ENCODE data around the gene C20orf202.
A peak's percentile ranks its signal among the peaks of the same experiment; 100 is the strongest.

The C20orf202 gene

GRCh38 chr20:1185316-1185741 is 17.9 kb upstream of the C20orf202 start:
- ChIA-PET CTCF (interaction anchor here (0.6 to 1.4 kb wide), 3 partner anchors 65 to 1147 kb away, joined by 4 to 6 read pairs (median 5); no protein-coding TSS in a partner anchor), POLR2A (ENCODE audit: low non-redundant PET) (no interaction called here)
- no peak for TF ChIP-seq CTCF (conservative IDR thresholded peaks at IDR 0.05; ENCODE audit: low read depth)
- no peak for DNase-seq (ENCODE audit: low spot score)
- H3K27ac ChIP-seq: no peak overlapping the region

DNA sequence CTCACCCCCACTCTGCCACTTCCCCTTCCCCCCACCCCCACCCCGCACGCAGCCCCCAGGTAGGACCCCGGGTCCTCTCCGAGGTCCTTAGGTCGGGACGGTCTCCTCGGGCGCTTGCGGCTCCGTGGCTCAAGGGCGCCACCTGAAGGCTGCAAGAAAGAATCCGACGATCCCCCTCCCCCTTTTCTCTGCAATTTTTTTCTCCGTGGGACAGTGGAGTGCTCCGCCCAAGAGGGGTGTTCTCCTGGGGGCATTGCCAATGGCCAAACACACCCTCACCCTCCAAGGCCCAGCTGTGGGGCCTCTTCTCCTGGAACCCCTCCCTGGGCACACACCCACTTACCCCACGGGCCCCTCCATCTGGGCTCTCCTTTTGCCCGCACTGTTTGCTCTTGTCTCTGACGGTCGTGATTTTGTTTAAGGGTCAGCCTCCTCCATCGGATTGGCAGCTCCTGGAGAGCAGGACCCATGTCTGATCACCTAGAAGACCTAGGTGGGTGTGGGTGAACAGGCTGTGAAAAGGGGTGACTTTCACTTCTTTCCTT is 17.4 kb upstream of the C20orf202 start:
- peak; percentile 56 for DNase-seq (ENCODE audit: low spot score)
- ChIA-PET POLR2A (ENCODE audit: low non-redundant PET) (no interaction called here), CTCF (interaction anchor here (0.6 to 1.4 kb wide), 2 partner anchors 10 to 77 kb away, joined by 5 to 6 read pairs; no protein-coding TSS in a partner anchor)
- no peak overlapping the region for H3K27ac ChIP-seq
- peak; percentile 66 for TF ChIP-seq CTCF (conservative IDR thresholded peaks at IDR 0.05; ENCODE audit: low read depth)

DNA sequence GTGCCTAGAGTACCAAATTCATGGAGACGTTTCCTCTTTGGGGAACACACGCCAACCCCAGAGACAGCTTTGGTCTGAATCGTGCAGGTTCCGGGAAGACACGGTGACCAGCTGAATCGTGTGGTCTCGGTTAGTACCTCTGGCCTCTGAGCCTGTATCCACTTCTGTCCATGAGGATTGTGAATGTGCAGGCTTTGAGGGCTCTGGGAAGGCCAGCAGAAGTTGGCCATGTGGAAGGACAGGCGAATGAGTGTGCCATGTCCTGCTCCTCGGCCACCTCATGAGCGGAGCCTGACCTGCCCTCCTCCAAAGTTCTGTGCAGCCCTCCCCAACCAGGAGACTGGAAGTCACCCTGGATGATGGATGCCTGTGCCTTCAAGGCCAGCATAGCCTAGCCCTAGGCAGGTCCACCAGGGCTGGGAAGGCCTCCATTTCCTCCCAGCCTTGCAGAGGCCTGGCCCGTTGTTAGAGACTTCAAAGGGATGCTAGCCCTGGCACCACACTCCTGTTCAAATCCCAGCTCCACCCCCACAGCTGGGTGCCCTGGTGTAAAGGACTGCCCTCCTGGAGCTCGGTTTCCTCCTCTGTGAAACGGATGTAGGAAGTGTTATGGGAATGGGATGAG is 16.8 kb upstream of the C20orf202 start:
- no peak overlapping the region for H3K27ac ChIP-seq
- TF ChIP-seq CTCF (conservative IDR thresholded peaks at IDR 0.05; ENCODE audit: low read depth): no peak
- DNase-seq (ENCODE audit: low spot score): no peak
- ChIA-PET POLR2A (ENCODE audit: low non-redundant PET) (no interaction called here), CTCF (interaction anchor here (0.6 to 0.7 kb wide), 3 partner anchors 10 to 371 kb away, joined by 3 to 6 read pairs (median 5); no protein-coding TSS in a partner anchor)

DNA sequence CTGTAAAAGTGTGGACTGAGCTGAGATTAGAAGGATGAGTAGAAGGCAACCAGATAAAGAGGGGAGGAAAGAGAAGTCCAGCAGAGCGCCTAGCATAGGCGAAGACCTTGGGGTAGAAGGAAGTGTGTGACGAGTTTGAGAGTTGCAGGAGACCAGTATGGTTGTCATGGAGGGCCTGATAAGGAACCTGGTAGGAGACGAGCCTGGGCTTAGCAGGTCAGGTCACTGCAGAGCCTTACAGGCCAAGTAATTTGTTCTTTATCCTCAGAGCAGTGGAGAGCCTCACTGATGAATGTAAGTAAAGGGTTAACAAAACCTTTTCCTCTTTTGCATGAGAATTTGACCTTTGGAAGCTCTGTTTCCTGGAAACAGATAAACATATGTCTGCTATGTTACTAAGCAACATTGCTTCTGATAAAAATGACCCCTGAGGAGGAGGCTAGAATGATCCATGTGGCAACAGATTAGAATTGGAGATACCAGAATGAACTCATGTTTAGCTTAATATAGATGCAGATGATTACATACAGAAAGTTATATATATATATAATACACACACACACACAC is 15.6 kb upstream of the C20orf202 start:
- TF ChIP-seq CTCF (conservative IDR thresholded peaks at IDR 0.05; ENCODE audit: low read depth): no peak
- H3K27ac ChIP-seq: no peak overlapping the region
- POLR2A ChIA-PET (ENCODE audit: low non-redundant PET): no interaction called here
- no peak for DNase-seq (ENCODE audit: low spot score)
- CTCF ChIA-PET: interaction anchor here (0.7 kb wide), 1 partner anchor 233 kb away, joined by 3 read pairs; no protein-coding TSS in a partner anchor

GRCh38 chr20:1188347-1188746 is 14.9 kb upstream of the C20orf202 start:
- DNase-seq (ENCODE audit: low spot score): no peak
- ChIA-PET CTCF (interaction anchor here (0.5 to 0.7 kb wide), 2 partner anchors 13 to 530 kb away, joined by 4 to 5 read pairs; no protein-coding TSS in a partner anchor), POLR2A (ENCODE audit: low non-redundant PET) (no interaction called here)
- H3K27ac ChIP-seq: no peak overlapping the region
- no peak for TF ChIP-seq CTCF (conservative IDR thresholded peaks at IDR 0.05; ENCODE audit: low read depth)

- no peak for TF ChIP-seq CTCF (conservative IDR thresholded peaks at IDR 0.05; ENCODE audit: low read depth)
- POLR2A ChIA-PET (ENCODE audit: low non-redundant PET): no interaction called here
- no peak overlapping the region for H3K27ac ChIP-seq
- no peak for DNase-seq (ENCODE audit: low spot score)
- CTCF ChIA-PET: interaction anchor here (0.6 to 0.8 kb wide), 2 partner anchors 40 to 81 kb away, joined by 3 to 5 read pairs; no protein-coding TSS in a partner anchor
These were observed 13.4 kb upstream of the C20orf202 start for GRCh38 chr20:1189827-1190226.

Measured in RWPE1 (cell line).